Uterus (tissue), 4 donors: ENCODE measurements around the gene MED31. TPM values are rescaled to one million over a fixed set of nuclear protein-coding genes. Genes with fewer than 3 reads are reported as not detected.

Experiments
- DNase-seq, 2 donors: peaks; one replicate each; pipeline ENCODE4 v3.0.0-alpha.2; 2019 to 2020
- H3K27ac ChIP-seq, 2 donors: fragments of 200-600 bp; sonication (generic); 1 replicate in 1 of 2; 2 replicates in 1 of 2; pipeline ENCODE4 v1.5.1; 2016 to 2018
- H3K27me3 ChIP-seq, 2 donors: fragments of 200-600 bp; sonication (generic); one replicate each; pipeline ENCODE4 v1.5.1; 2018 to 2019; ENCODE audit warnings: control low read depth in 1 of 2
- H3K36me3 ChIP-seq, 2 donors: fragments of 200-600 bp; sonication (generic); one replicate each; pipeline ENCODE4 v1.5.1; 2019; ENCODE audit warnings: control low read depth in 1 of 2
- H3K4me1 ChIP-seq, 2 donors: fragments of 200-600 bp; sonication (generic); one replicate each; pipeline ENCODE4 v1.5.1; 2018 to 2019; ENCODE audit warnings: control low read depth in 1 of 2
- H3K4me3 ChIP-seq, 2 donors: fragments of 200-600 bp; sonication (generic); 1 replicate in 1 of 2; 2 replicates in 1 of 2; pipeline ENCODE4 v1.5.1; 2018 to 2019; ENCODE audit warnings: mild to moderate bottlenecking in 1 of 2
- H3K9me3 ChIP-seq, 2 donors: fragments of 200-600 bp; sonication (generic); one replicate each; pipeline ENCODE4 v1.5.1; 2019; ENCODE audit warnings: control low read depth in 1 of 2
- CTCF ChIP-seq, 4 experiments: fragments of 200-600 bp in 2 of 4; fragments of 450-650 bp in 2 of 4; sonication (generic) in 2 of 4; IDR thresholded peaks; one replicate each; pipeline ENCODE4 v1.5.1; 2016 to 2019; ENCODE audit warnings: antibody characterized with exemption in 4 of 4, mild to moderate bottlenecking in 2 of 4, moderate library complexity in 1 of 4
- POLR2A ChIP-seq, 2 donors: fragments of 450-650 bp; IDR thresholded peaks; one replicate each; pipeline ENCODE4 v1.6.1; 2016; ENCODE audit warnings: antibody characterized with exemption in 2 of 2, mild to moderate bottlenecking in 1 of 2, moderate library complexity in 1 of 2
- intact Hi-C: fragments of 100-400 bp; cut with DNase I; formaldehyde crosslinking; loops from one replicate; pipeline ENCODE4 v1.15.1; 2023; ENCODE audit warnings: low total_unique reads
- total RNA-seq, 4 donors: library from RNA; depleted of rRNA in 3 of 4; stranded (reverse); fragments of >200 nt in 3 of 4; gene quantifications; one replicate each; pipeline versions ENCODE4 v1.1.0 to v1.2.4, GENCODE V29; 2014 to 2023
- donor health status: DM: yes; HTN: yes; CAD: no.

The MED31 gene
- total RNA-seq, 4 donors from 2014 or later: 1.5 to 49.7 (median 15.7) TPM

- no peaks in the 10 kb centered on the region for H3K9me3 ChIP-seq
- H3K4me1 ChIP-seq: no peaks in the 10 kb centered on the region
- intact Hi-C loops: no loop called here
- TF ChIP-seq CTCF (IDR thresholded peaks at IDR 0.05) (no peak), POLR2A (IDR thresholded peaks at IDR 0.05) (no peak)
- no peak for DNase-seq
- peaks cover 0 to 4% of the 10 kb centered on the region in 2 donors for H3K27me3 ChIP-seq
- no peaks in the 10 kb centered on the region for H3K36me3 ChIP-seq
- no peak overlapping the region for H3K27ac ChIP-seq
- no peak overlapping the region for H3K4me3 ChIP-seq
Observed at GRCh38 chr17:6677946-6678345, 26.5 kb upstream of the MED31 start.

GRCh38 chr17:6677158-6677831, 25.9 kb upstream of the MED31 start:
- no peaks in the 10 kb centered on the region for H3K4me1 ChIP-seq
- peaks cover 0 to 4% of the 10 kb centered on the region in 2 donors for H3K27me3 ChIP-seq
- no peaks in the 10 kb centered on the region for H3K36me3 ChIP-seq
- H3K27ac ChIP-seq: no peak overlapping the region
- H3K9me3 ChIP-seq: no peaks in the 10 kb centered on the region
- TF ChIP-seq CTCF (IDR thresholded peaks at IDR 0.05) (no peak), POLR2A (IDR thresholded peaks at IDR 0.05) (no peak)
- no peak for DNase-seq
- H3K4me3 ChIP-seq: no peak overlapping the region
- intact Hi-C loops: no loop called here

- Histone ChIP-seq H3K27ac (no peak overlapping the region), H3K27me3 (peaks cover 0 to 4% of the 10 kb centered on the region in 2 donors), H3K36me3 (no peaks in the 10 kb centered on the region), H3K4me3 (no peak overlapping the region), H3K4me1 (no peaks in the 10 kb centered on the region), H3K9me3 (no peaks in the 10 kb centered on the region)
- intact Hi-C loops: no loop called here
- TF ChIP-seq POLR2A (IDR thresholded peaks at IDR 0.05) (no peak), CTCF (IDR thresholded peaks at IDR 0.05) (no peak)
- no peak for DNase-seq
Observed at GRCh38 chr17:6676802-6677157, 25.4 kb upstream of the MED31 start.

- H3K27ac ChIP-seq: no peak overlapping the region
- TF ChIP-seq CTCF (IDR thresholded peaks at IDR 0.05) (no peak), POLR2A (IDR thresholded peaks at IDR 0.05) (no peak)
- intact Hi-C loops: no loop called here
- no peaks in the 10 kb centered on the region for H3K36me3 ChIP-seq
- H3K4me3 ChIP-seq: no peak overlapping the region
- no peak for DNase-seq
- H3K4me1 ChIP-seq: no peaks in the 10 kb centered on the region
- peaks cover 0 to 4% of the 10 kb centered on the region in 2 donors for H3K27me3 ChIP-seq
- H3K9me3 ChIP-seq: no peaks in the 10 kb centered on the region
Observed at GRCh38 chr17:6675201-6675825, 23.9 kb upstream of the MED31 start.

GRCh38 chr17:6674586-6674985, 23.2 kb upstream of the MED31 start:
- H3K27ac ChIP-seq: no peak overlapping the region
- no peaks in the 10 kb centered on the region for H3K9me3 ChIP-seq
- H3K4me1 ChIP-seq: no peaks in the 10 kb centered on the region
- TF ChIP-seq POLR2A (IDR thresholded peaks at IDR 0.05): no peak
- no peak for TF ChIP-seq CTCF (IDR thresholded peaks at IDR 0.05)
- no peak for DNase-seq
- H3K36me3 ChIP-seq: no peaks in the 10 kb centered on the region
- intact Hi-C loops: no loop called here
- H3K4me3 ChIP-seq: no peak overlapping the region
- H3K27me3 ChIP-seq: peaks cover 0 to 4% of the 10 kb centered on the region in 2 donors
